OCI-LY1 (cell line): Measurements from ENCODE around the gene NR2F6.

Experiments
- H2AFZ ChIP-seq: fragments of 200-600 bp; sonication (generic), shearing (Covaris generic); 2 replicates; pipeline ENCODE4 v1.6.0; 2014; ENCODE audit warnings: antibody characterized with exemption, mild to moderate bottlenecking, low read length
- H3F3A ChIP-seq: fragments of 200-600 bp; sonication (generic), shearing (Covaris generic); 2 replicates; pipeline ENCODE4 v1.6.0; 2014; ENCODE audit warnings: mild to moderate bottlenecking, antibody characterized with exemption, low read length, moderate library complexity; ENCODE audit not compliant: insufficient read depth
- H3K27ac ChIP-seq: fragments of 200-600 bp; sonication (generic); 2 replicates; pipeline ENCODE4 v1.5.1; 2014; ENCODE audit warnings: low read length, mixed run types, mild to moderate bottlenecking, low read depth; ENCODE audit not compliant: poor library complexity, severe bottlenecking
- H3K27me3 ChIP-seq: fragments of 200-600 bp; sonication (generic); 2 replicates; pipeline ENCODE4 v1.6.0; 2014; ENCODE audit warnings: antibody characterized with exemption, mild to moderate bottlenecking, low read length, moderate library complexity; ENCODE audit not compliant: insufficient read depth
- H3K36me3 ChIP-seq: fragments of 200-600 bp; sonication (generic); 2 replicates; pipeline ENCODE4 v1.6.1; 2014; ENCODE audit warnings: mild to moderate bottlenecking, antibody characterized with exemption, low read length, moderate library complexity, mixed read lengths; ENCODE audit not compliant: insufficient read depth
- H3K4me1 ChIP-seq: fragments of 200-600 bp; sonication (generic); 2 replicates; pipeline ENCODE4 v1.5.1; 2014; ENCODE audit warnings: mild to moderate bottlenecking, low read length, moderate library complexity; ENCODE audit not compliant: insufficient read depth, severe bottlenecking
- H3K4me2 ChIP-seq: fragments of 200-600 bp; sonication (generic), shearing (Covaris generic); 2 replicates; pipeline ENCODE4 v1.6.1; 2014; ENCODE audit warnings: low read length
- H3K4me3 ChIP-seq: fragments of 200-600 bp; sonication (generic); 2 replicates; pipeline ENCODE4 v1.5.1; 2014; ENCODE audit warnings: low read length, low read depth, mild to moderate bottlenecking, mixed read lengths; ENCODE audit not compliant: poor library complexity, severe bottlenecking
- H3K79me2 ChIP-seq: fragments of 200-600 bp; shearing (Covaris generic); 2 replicates; pipeline ENCODE4 v1.6.1; 2016; ENCODE audit warnings: mixed run types, low read length, mixed read lengths; ENCODE audit not compliant: insufficient read depth
- H3K9ac ChIP-seq: fragments of 200-600 bp; sonication (generic), shearing (Covaris generic); 2 replicates; pipeline ENCODE4 v1.6.1; 2014; ENCODE audit warnings: mild to moderate bottlenecking, low read length, mixed read lengths
- H3K9me2 ChIP-seq: fragments of 200-600 bp; sonication (generic), shearing (Covaris generic); 2 replicates; pipeline ENCODE4 v1.6.1; 2014; ENCODE audit warnings: low read depth, mild to moderate bottlenecking, low read length, mixed read lengths
- H3K9me3 ChIP-seq: fragments of 200-600 bp; shearing (Covaris generic); 2 replicates; pipeline ENCODE4 v1.6.1; 2014; ENCODE audit warnings: low read length, mixed read lengths
- H4K20me1 ChIP-seq: fragments of 200-600 bp; sonication (generic), shearing (Covaris generic); 2 replicates; pipeline ENCODE4 v1.6.0; 2016; ENCODE audit warnings: mild to moderate bottlenecking, low read length; ENCODE audit not compliant: insufficient read depth
- EZH2 ChIP-seq: fragments of 200-600 bp; sonication (generic), shearing (Covaris generic); IDR thresholded peaks from 2 replicates; pipeline ENCODE4 v1.8.0; 2017; ENCODE audit warnings: borderline replicate concordance, mixed run types, mild to moderate bottlenecking, antibody characterized with exemption, low read length, moderate library complexity, mixed read lengths
- TF ChIP-seq, protein P1 (sequence below): fragments of 200-600 bp; sonication (generic), shearing (Covaris generic); IDR thresholded peaks from 2 replicates; pipeline ENCODE4 v1.5.1; 2017; ENCODE audit warnings: mild to moderate bottlenecking, antibody characterized with exemption, low read length, moderate library complexity, mixed read lengths

Gene NR2F6

DNA sequence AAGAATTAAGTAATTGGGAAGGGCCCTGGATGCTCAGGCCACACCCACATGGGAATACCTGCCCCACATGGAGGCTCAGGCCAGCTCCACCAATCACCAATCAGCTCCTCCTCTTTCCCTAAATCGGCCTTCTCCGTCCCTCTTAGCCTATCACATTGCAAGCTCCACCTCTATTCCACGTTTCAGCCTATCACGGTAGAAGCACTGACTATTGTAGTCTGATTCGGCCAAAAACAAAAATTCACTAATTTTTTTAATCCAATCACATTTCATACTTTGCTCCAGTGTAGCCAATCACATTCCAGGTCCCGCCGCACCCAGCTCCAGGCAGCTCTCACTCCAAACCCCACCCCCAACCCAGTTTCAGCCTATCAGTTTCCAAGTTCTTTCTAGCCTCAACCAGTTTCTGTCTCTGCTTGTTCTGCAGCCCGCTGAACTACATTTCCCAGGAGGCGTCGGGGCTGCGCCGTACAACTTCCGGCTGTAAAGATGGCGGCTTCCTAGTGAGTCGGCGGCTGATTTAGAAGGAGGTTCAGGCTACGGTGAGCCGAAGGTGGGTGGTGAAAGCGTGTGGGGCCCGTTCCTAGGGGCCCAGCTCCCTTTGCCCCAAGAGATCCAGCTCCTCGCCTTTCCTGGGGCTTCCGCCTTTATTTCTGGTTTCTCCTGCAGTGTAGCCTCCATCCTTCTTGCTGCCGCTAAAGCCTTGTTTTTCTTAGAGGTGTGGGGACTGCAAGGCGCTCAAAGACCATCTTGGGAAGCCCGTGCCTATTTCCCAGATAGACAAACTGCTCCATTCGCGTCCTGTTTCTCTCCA is 21.5 kb upstream of the NR2F6 start, which contains the start of gene BABAM1:
Gene BABAM1 (plus strand): TSS at position 469 of the 814 bp plus-strand sequence. CDS start 1,364 bp downstream, outside the sequence.
- Histone ChIP-seq H3K9ac (peak within 1 kb of the TSS; percentile 91), H4K20me1 (no peaks in the 10 kb centered on the region), H3K27me3 (no peaks in the 10 kb centered on the region), H3K4me1 (peaks cover 45% of the 10 kb centered on the region), H3K36me3 (peaks cover 22% of the 10 kb centered on the region), H3K4me3 (peak within 1 kb of the TSS; percentile 91), H2AFZ (no peak within 1 kb of the TSS), H3K4me2 (peak within 1 kb of the TSS; percentile 94), H3K79me2 (peaks cover 5% of the 10 kb centered on the region; the same call in 1 of the 2 replicates), H3F3A (no peaks in the 10 kb centered on the region), H3K9me2 (no peaks in the 10 kb centered on the region), H3K27ac (peak within 1 kb of the TSS; percentile 91), H3K9me3 (no peaks in the 10 kb centered on the region)
- no peak for TF ChIP-seq EZH2
- TF ChIP-seq, protein P1, sequence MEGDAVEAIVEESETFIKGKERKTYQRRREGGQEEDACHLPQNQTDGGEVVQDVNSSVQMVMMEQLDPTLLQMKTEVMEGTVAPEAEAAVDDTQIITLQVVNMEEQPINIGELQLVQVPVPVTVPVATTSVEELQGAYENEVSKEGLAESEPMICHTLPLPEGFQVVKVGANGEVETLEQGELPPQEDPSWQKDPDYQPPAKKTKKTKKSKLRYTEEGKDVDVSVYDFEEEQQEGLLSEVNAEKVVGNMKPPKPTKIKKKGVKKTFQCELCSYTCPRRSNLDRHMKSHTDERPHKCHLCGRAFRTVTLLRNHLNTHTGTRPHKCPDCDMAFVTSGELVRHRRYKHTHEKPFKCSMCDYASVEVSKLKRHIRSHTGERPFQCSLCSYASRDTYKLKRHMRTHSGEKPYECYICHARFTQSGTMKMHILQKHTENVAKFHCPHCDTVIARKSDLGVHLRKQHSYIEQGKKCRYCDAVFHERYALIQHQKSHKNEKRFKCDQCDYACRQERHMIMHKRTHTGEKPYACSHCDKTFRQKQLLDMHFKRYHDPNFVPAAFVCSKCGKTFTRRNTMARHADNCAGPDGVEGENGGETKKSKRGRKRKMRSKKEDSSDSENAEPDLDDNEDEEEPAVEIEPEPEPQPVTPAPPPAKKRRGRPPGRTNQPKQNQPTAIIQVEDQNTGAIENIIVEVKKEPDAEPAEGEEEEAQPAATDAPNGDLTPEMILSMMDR = no peak

DNA sequence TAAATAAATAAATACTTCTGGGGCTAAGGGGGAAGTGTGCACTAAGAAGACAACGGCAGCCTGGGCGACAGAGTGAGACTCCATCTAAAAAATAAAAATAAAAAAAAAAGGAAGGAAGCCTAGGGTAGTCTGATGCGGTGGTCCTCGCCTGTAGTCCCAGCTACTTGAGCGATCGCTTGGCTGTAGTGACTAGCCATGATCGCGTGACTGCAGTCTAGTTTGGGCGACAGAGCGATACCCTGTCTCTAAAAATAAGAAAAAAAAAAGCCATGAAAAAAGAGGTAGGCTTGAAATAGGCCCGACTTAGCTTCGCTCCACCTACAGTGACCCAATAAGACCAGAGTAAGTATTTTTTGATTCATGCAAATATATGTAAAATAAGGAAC is 20.9 kb upstream of the NR2F6 start:
- H3K36me3 ChIP-seq = peaks cover 18% of the 10 kb centered on the region
- peak overlapping the region; percentile 43 for H3K9ac ChIP-seq
- H3K4me1 ChIP-seq = peaks cover 45% of the 10 kb centered on the region
- no peak overlapping the region for H2AFZ ChIP-seq
- H3F3A ChIP-seq = no peaks in the 10 kb centered on the region
- peak overlapping the region; percentile 43 for H3K4me3 ChIP-seq
- TF ChIP-seq EZH2 = no peak
- TF ChIP-seq, protein P1 = no peak
- H3K4me2 ChIP-seq = peak overlapping the region; percentile 53
- no peaks in the 10 kb centered on the region for H3K27me3 ChIP-seq
- peaks cover 5% of the 10 kb centered on the region; the same call in 1 of the 2 replicates for H3K79me2 ChIP-seq
- H4K20me1 ChIP-seq = no peaks in the 10 kb centered on the region
- H3K9me2 ChIP-seq = no peaks in the 10 kb centered on the region
- no peaks in the 10 kb centered on the region for H3K9me3 ChIP-seq
- peak overlapping the region; percentile 91 for H3K27ac ChIP-seq

DNA sequence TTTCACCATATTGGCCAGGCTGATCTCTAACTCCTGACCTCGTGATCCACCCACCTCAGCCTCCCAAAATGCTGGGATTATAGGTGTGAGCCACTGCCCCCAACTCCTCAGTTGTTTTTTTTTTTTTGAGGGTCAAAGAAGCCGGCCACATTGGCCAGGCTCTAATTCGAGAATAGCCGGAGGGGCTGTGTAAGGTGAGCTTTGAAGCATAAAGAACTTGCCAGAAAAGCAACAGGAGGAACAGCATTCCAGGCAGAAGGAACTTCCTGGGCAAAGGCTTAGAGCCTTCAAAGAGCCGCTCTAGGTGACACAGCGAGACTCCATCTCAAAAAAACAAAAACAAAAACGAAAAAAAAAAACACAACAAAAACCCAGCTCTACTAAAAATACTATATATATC is 20.3 kb upstream of the NR2F6 start:
- Histone ChIP-seq H3K4me3 (peak overlapping the region; percentile 43), H3K4me1 (peaks cover 47% of the 10 kb centered on the region), H3K79me2 (peaks cover 5% of the 10 kb centered on the region; the same call in 1 of the 2 replicates), H3K36me3 (peaks cover 12% of the 10 kb centered on the region), H3K27me3 (no peaks in the 10 kb centered on the region), H3K27ac (peak overlapping the region; percentile 91), H3K4me2 (peak overlapping the region; percentile 53), H3K9me3 (no peaks in the 10 kb centered on the region), H3F3A (no peaks in the 10 kb centered on the region), H3K9me2 (no peaks in the 10 kb centered on the region), H2AFZ (no peak overlapping the region), H4K20me1 (no peaks in the 10 kb centered on the region), H3K9ac (peak overlapping the region; percentile 43)
- TF ChIP-seq, protein P1 = no peak
- no peak for TF ChIP-seq EZH2
